NT2/D1 (cell line): Measurements from ENCODE around the gene SSTR3.
A peak's percentile ranks its signal among the peaks of the same experiment; 100 is the strongest.

Experiments
- DNase-seq: peaks from one replicate; pipeline ENCODE4 v3.0.0-alpha.2; 2011; ENCODE audit warnings: low read depth, low spot score
- H3K27me3 ChIP-seq: 2 replicates; pipeline ENCODE4 v1.6.0; 2011; ENCODE audit warnings: mild to moderate bottlenecking; ENCODE audit not compliant: insufficient read length, insufficient read depth
- H3K36me3 ChIP-seq: 2 replicates; pipeline ENCODE4 v1.6.1; 2011; ENCODE audit warnings: mild to moderate bottlenecking, low read length, mixed read lengths; ENCODE audit not compliant: insufficient read depth, insufficient read length
- H3K4me1 ChIP-seq: 2 replicates; pipeline ENCODE4 v1.5.1; 2011; ENCODE audit not compliant: insufficient read depth, insufficient read length
- H3K4me3 ChIP-seq: 2 replicates; pipeline ENCODE4 v1.5.1; 2011; ENCODE audit warnings: low read depth; ENCODE audit not compliant: insufficient read length
- H3K9ac ChIP-seq: 2 replicates; pipeline ENCODE4 v1.6.0; 2011; ENCODE audit warnings: low read depth; ENCODE audit not compliant: insufficient read length
- H3K9me3 ChIP-seq: 2 replicates; pipeline ENCODE4 v1.5.1; 2011; ENCODE audit warnings: mild to moderate bottlenecking, low read length; ENCODE audit not compliant: insufficient read depth
- SUZ12 ChIP-seq: IDR thresholded peaks from 2 replicates; pipeline ENCODE4 v1.6.1; 2011; ENCODE audit not compliant: insufficient read length, insufficient read depth; ENCODE audit errors: extremely low read depth
- YY1 ChIP-seq: IDR thresholded peaks from 2 replicates; pipeline ENCODE4 v1.6.1; 2011; ENCODE audit not compliant: insufficient read length, insufficient read depth
- ZNF274 ChIP-seq: IDR thresholded peaks from 2 replicates; pipeline ENCODE4 v1.6.1; 2011; ENCODE audit warnings: mild to moderate bottlenecking, low read depth, low read length

The SSTR3 gene

GRCh38 chr22:37212174-37212906 is at the start of gene SSTR3:
Gene SSTR3 (minus strand): TSS chr22:37212477. CDS start chr22:37207803, 4,674 bp downstream.
- no peak for DNase-seq
- Histone ChIP-seq H3K4me3 (no peak within 1 kb of the TSS), H3K9ac (peak within 1 kb of the TSS; percentile 42)

DNA sequence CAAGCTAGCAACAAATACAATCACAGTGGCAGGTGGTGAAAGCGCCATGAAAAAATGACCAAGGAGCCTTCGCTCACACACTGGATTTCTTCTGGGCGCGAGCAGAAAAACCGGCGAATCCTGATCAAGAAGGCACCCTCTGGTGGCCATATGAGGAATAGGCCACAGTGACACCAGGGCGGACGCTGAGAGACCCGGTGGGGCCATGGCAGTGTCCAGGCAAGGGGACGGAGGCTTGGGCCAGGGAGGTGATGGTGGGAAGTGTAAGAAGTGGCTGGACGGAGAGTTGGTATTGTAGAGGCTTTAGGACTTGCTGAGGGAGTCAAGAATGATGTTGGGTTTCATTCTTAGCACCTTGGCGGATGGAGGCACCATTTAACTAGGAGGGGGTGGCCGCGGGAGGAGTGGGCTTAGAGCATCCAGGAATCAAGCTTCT is 48.6 kb upstream of the SSTR3 start:
- peaks cover 18% of the 10 kb centered on the region for H3K27me3 ChIP-seq
- no peaks in the 10 kb centered on the region for H3K36me3 ChIP-seq
- H3K4me3 ChIP-seq, result no peak overlapping the region
- peak overlapping the region; percentile 36 for H3K9ac ChIP-seq
- no peaks in the 10 kb centered on the region for H3K4me1 ChIP-seq
- DNase-seq, result no peak
- H3K9me3 ChIP-seq, result peaks cover 20% of the 10 kb centered on the region; the same call in 1 of the 2 replicates
- TF ChIP-seq ZNF274, result no peak

More at GRCh38 chr22:37212174-37212906, at the start of gene SSTR3:
- Histone ChIP-seq H3K4me1 (peaks cover 5% of the 10 kb centered on the region), H3K9me3 (no peaks in the 10 kb centered on the region), H3K27me3 (peaks cover 9% of the 10 kb centered on the region), H3K36me3 (no peaks in the 10 kb centered on the region)
- no peak for TF ChIP-seq ZNF274
- TF ChIP-seq SUZ12, result no peak
- no peak for TF ChIP-seq YY1

DNA sequence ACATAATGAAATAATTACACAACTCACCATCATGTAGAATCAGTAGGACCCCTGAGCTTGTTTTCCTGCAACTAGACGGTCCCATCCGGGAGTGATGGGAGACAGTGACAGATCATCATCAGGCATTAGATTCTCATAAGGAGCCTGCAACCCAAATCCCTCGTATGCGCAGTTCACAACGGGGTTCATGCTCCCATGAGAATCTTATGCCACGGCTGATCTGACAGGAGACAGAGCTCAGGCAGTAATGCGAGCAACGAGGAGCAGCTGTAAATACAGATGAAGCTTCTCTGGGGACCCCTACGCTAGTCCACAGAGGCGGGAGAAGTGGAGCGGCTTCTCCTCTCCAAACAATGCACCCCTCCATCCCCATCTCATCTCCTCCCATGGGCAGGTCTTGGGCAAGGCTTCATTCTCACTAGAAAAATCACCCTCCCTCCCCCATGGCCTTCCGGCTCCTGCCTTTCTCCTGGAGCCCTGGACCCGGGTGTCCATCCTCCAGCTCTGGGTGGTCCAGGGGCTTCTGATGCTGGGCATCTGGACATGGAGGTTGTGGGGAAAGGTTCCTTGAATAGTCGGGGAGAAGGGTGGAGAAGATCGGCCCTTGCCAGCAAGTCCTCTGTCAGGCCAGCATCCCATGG is 48.0 kb upstream of the SSTR3 start:
- H3K9me3 ChIP-seq, result peaks cover 20% of the 10 kb centered on the region; the same call in 1 of the 2 replicates
- DNase-seq, result no peak
- no peaks in the 10 kb centered on the region for H3K4me1 ChIP-seq
- no peaks in the 10 kb centered on the region for H3K36me3 ChIP-seq
- peaks cover 18% of the 10 kb centered on the region for H3K27me3 ChIP-seq
- no peak for TF ChIP-seq ZNF274
- TF ChIP-seq YY1, result no peak
- no peak for TF ChIP-seq SUZ12
- peak overlapping the region; percentile 36 for H3K9ac ChIP-seq
- H3K4me3 ChIP-seq, result no peak overlapping the region

GRCh38 chr22:37259540-37260029 is 47.3 kb upstream of the SSTR3 start:
- Histone ChIP-seq H3K27me3 (peaks cover 18% of the 10 kb centered on the region), H3K4me3 (no peak overlapping the region), H3K36me3 (no peaks in the 10 kb centered on the region), H3K9me3 (peaks cover 13% of the 10 kb centered on the region; the same call in 1 of the 2 replicates), H3K4me1 (no peaks in the 10 kb centered on the region), H3K9ac (no peak overlapping the region)
- no peak for DNase-seq
- TF ChIP-seq YY1, result no peak
- TF ChIP-seq ZNF274, result no peak
- TF ChIP-seq SUZ12, result no peak

DNA sequence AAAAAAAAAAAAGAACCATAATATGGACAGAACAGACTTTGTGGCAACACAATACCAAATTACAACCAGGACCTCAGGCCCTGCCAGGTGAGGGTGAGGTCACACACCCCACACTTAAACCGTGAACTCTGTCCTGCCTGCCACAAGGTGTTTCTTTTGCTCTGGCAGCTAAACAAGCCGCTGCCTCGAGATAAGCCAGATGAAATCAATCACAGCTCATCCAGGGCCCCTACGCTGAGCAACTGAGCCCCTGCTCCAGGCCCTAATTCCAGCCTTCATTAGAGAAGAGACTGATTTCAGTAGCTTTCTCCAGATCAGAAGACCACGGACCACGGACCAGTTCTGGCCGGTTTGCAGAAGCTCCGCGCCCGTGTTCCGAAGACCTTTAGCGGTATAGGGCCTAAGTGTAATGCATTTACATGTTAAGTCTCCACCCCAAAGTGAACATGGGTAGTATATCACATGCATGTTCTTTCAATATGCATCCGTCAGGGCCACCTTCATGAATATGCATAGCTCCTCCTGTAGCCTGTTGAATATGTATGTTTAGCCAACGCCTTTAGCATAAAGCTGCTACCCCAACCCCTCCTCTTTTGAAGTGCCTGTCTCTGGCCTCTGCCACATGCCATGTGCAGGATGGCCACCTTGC is 46.6 kb upstream of the SSTR3 start:
- no peak overlapping the region for H3K9ac ChIP-seq

GRCh38 chr22:37258005-37258752 is 45.9 kb upstream of the SSTR3 start:
- peaks cover 18% of the 10 kb centered on the region for H3K27me3 ChIP-seq
- no peak overlapping the region for H3K4me3 ChIP-seq
- H3K9me3 ChIP-seq, result no peaks in the 10 kb centered on the region
- no peak for DNase-seq
- TF ChIP-seq ZNF274, result no peak
- no peak for TF ChIP-seq YY1
- TF ChIP-seq SUZ12, result no peak
- H3K4me1 ChIP-seq, result no peaks in the 10 kb centered on the region
- H3K9ac ChIP-seq, result no peak overlapping the region
- no peaks in the 10 kb centered on the region for H3K36me3 ChIP-seq

More for the DNA sequence above, 46.6 kb upstream of the SSTR3 start:
- Histone ChIP-seq H3K4me3 (no peak overlapping the region), H3K36me3 (no peaks in the 10 kb centered on the region), H3K9me3 (peaks cover 6% of the 10 kb centered on the region; the same call in 1 of the 2 replicates), H3K27me3 (peaks cover 18% of the 10 kb centered on the region), H3K4me1 (no peaks in the 10 kb centered on the region)
- no peak for TF ChIP-seq YY1
- DNase-seq, result no peak
